HG03354 (cell line): ENCODE data around the gene MGMT.

Experiments
- ATAC-seq: cut with Tn5 transposase; IDR thresholded peaks from one replicate; pipeline ENCODE4 v1.9.1; 2021; ENCODE audit warnings: mild to moderate bottlenecking; ENCODE audit not compliant: unreplicated experiment, poor library complexity, severe bottlenecking

The MGMT gene

GRCh38 chr10:129536336-129536735 is 69.3 kb downstream of the MGMT start:
- no peak for ATAC-seq

DNA sequence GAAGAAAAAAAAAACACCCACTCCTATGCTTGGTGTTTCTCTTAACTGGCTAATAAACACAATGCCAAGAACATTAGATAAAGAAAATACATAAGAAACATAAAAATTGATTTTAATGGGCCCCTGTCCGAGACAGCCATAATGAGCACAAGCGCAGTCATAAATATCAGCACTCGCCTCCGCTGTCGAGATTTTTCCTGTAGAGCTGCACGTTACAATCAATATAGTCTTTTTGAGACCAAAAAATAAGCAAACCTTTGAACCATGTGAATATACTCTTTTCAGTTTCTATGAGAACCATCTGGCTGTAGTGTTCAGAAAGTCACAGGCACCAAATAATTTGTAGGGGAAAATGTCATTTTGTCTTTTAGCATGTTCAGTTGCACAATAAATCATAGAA is 70.1 kb downstream of the MGMT start:
- no peak for ATAC-seq

GRCh38 chr10:129538236-129538635 is 71.2 kb downstream of the MGMT start:
- ATAC-seq, result no peak

DNA sequence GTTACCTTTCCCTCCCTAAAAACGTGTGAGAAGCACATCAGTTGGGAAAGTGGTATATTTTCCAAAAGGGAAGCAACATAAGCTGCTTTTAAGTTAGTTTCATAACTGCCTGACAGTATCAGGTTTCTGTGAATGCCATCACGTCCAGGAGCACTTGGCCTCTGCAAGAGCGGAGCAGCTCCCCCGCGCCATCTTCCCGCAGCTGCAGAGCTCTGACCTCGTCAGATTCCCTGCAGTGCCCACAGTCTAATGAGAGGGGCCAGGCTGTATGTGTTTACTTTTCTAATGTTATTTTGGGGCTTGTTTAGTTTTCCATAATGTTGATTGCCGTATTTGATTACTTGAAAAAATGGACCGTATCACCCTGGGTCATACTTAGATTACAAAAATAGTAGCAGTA is 74.2 kb downstream of the MGMT start:
- no peak for ATAC-seq

DNA sequence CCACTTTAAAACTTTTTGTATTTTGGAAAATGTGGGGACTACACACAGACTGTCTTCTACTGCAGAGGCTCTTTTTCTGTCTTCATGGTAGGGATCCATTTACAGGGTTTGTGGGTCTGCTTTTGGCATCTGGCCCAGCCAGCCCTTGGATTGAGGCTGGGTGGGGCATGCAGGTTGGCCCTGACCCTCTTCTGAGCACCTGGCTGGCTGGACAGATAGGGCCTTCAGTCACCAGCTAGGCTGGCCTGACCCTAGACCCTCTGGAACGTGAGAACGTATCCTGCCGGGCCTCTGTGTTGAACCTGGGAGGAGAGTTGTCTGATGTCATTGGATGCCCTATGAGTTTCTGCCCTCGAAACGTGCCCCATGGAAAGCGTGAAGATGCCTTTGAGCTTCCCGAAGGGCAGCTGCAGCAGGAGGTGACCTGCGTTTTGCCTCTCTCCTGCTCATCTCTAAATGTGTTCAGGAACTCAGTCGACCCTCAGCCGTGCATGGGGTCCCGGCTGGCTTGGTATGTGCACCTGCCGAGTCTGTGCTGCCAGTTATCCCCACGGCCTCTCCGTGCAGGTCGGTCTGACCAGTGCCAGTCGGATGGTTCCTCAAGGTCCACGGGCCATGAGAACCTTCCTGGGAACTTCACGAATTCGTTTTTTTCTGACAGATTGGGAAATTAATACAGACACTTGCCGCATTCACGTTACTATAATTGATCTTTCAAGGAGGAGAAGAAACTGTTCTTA is 74.9 kb downstream of the MGMT start:
- ATAC-seq, result no peak

- no peak for ATAC-seq
These were observed 75.5 kb downstream of the MGMT start for GRCh38 chr10:129542589-129542988.

DNA sequence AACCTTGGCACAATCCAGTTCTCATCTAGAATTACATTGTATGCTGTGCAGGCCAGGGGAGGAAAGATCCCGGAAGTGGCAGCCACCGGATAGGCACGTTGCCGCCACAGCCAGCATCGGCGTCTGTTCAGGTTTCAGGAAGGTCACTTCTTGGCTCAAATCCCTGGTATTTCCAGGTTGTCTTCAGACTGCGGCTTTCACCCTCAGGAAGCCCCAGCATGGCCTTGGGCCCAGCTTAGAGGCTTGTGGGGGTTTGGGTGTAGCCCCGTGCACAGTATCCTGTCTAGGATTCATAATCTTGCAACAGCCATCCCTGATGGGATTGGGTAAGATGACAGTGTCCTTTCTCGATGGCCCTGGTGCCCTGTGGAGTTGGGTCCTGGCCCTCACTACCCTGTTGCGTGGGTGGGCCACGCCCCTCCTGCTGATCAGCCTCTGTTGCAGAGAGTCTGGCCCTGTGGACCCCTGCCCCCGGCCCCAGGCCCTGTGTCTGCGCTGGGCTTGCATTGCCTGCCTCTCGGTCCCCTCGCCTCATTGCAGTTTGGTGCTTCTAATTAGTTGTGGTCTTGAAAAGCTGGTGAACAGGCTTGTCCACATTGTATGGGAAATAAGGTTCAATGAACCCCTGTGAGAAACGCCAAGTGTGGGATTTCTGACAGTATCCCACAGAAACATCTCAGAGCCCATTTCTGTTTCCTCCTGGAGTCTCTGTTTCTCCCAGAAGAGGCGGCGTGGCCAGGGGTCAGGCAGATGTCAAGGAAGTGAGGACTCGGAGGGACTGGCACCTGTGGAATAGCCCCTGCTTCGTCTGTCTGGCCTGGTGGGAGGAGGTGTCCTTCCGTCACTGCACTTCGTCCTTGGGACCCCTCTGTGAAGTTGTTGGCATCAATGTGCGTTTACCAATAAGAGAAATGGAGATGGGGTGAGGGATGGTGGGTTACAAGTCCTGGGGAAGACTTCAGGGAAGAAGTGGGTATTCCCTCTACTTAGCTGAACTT is 77.5 kb downstream of the MGMT start:
- no peak for ATAC-seq

DNA sequence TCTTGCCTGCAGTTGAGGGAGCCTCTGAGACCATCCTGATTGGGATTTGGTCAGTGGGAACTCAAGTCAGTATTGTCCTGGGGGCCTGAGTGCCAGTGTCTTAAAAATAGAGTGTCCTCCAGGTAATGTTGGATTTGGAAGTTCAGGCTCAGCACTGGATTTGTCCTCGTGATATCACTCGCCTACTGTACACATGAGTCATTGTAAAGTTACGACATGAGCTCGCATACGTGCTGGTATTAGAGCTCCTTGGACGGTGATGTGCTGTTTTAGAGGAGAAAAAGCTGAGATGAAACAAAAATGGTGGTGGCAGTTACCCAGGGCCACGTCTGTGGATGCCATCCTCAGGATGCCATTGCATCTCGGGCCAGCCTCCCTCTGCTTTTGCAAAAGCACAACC is 78.2 kb downstream of the MGMT start:
- no peak for ATAC-seq

- ATAC-seq, result no peak
These were observed 79.1 kb downstream of the MGMT start for GRCh38 chr10:129546106-129546505.

GRCh38 chr10:129547608-129548007 is 80.6 kb downstream of the MGMT start:
- ATAC-seq, result no peak

GRCh38 chr10:129548600-129548999 is 81.6 kb downstream of the MGMT start:
- no peak for ATAC-seq

DNA sequence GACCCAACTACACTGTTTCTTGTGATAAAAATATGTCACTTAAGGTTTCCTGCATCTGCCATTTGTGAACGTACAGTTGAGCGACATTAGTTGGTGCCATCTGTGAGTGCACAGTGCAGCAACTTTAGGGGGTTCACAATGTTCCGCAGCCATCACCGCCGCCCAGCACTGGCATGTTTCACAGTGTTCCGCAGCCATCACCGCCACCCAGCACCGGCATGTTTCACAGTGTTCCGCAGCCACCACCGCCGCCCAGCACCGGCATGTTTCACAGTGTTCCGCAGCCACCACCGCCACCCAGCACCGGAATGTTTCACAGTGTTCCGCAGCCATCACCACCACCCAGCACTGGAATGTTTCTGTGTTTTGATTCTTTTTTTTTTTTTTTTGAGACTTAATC is 83.0 kb downstream of the MGMT start:
- ATAC-seq, result no peak

GRCh38 chr10:129550658-129551057 is 83.6 kb downstream of the MGMT start:
- no peak for ATAC-seq

DNA sequence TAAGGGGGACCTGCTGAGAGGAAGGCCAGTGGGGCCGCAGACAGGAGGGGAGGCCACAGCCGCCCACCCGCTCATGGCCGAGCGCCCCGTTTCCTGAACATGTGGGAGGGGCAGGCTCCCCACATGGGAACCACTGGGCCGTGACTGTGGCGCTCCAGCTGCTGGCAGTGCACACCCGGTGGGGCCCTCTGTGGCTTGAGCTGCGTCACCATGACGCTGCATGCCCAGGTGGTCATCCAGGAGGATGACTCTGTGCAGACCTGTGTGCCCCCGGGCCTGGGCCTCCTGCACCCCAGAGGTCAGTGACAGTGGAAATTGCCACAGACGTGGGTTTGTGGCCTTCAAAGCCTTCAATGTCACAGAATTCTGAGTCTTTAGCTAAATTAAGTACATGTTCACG is 85.1 kb downstream of the MGMT start:
- peak; percentile 76 for ATAC-seq

DNA sequence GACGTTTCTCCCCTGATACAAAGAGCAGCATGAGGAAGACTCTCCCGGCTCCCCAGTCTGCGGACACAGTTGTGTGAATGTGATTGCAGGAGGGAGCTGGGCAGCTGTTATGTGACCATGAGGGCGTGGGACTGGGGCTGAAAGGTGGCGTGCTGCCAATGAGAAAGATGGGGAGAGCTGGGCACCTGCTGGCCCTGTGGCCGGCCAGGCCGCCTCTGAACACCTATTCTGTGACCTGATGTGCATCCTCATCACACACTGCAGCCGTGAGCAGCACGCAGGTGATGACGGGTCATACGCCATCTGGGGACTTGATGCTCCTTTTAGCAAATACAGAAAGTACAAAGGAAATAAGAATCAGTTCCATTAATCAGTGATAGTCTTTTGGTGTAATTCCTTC is 86.9 kb downstream of the MGMT start:
- no peak for ATAC-seq

GRCh38 chr10:129556316-129556715 is 89.3 kb downstream of the MGMT start:
- no peak for ATAC-seq

DNA sequence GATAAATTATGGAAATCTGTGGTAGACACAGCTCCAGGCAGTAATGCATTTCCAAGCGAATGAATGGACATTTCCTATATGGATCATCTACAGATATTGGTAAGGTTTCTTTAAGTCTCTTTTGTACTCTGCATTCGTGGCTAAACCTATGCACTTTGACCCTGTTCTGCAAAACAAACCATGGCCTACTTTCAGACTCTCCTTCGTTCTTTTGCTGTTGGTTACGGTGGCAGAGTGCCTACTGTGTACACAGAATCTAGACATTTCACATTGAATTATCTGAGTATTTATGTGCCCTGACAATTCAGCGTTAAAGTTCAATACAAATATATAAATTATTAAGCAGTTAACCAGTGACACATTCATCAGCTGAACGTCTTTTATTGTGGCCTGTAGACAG is 93.3 kb downstream of the MGMT start:
- ATAC-seq, result no peak

- no peak for ATAC-seq
These were observed 95.4 kb downstream of the MGMT start for GRCh38 chr10:129562487-129562886.

GRCh38 chr10:129564923-129565322 is 97.9 kb downstream of the MGMT start:
- no peak for ATAC-seq

DNA sequence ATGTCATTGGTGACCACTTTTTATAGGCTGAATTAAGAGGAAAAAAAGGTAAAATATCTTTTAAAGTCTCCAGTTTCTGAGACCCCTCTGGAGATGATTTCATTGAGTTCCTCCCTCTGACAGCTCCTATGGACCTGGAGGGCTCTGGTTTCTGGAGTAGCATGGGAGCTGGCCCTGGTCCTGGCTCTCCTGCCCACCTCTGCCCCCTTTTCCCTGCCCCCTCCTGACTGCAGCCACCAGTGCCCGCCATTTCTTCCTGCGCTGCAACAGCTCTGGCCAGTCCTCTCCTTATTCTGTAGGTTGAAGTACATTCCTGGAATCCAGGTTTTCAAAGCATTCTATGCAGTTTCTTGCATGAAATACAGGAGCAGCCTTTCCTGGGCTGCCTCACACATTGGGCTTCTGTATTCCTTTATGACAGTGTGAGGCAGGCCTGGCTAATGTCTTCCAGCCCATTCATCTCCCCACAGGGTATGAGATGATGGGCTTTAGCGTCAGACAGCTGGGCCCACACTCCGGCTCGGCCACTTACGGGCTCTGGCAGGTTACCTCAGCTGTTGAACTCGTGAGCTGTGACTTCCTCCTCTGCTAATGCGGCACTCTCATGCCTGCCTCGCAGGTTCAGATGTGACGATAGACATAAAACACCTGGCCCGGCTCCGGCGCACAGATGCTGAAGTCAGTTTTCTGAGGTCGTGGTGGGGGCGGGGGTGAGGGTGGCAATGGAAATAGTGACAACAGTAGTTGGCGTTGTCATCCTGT is 101.7 kb downstream of the MGMT start:
- ATAC-seq, result no peak
